HL-60 (cell line): ENCODE measurements around the gene YTHDF1.

Experiments used
- DNase-seq, 2 experiments: peaks; one replicate each; pipeline ENCODE4 v3.0.0-alpha.2; 2010 to 2020; ENCODE audit warnings: low read depth in 1 of 2, low spot score in 1 of 2
- H3K27ac ChIP-seq: fragments of 250-450 bp; sonication (Bioruptor Pico); replicated peaks from 2 replicates; pipeline ENCODE4 v1.5.1; 2020; ENCODE audit warnings: mild to moderate bottlenecking, moderate library complexity
- H3K27me3 ChIP-seq: fragments of 250-450 bp; sonication (Bioruptor Pico); 2 replicates; pipeline ENCODE4 v1.5.1; 2021; ENCODE audit warnings: mild to moderate bottlenecking, moderate library complexity; ENCODE audit not compliant: insufficient read depth, poor library complexity, severe bottlenecking
- H3K4me3 ChIP-seq: replicated peaks from 2 replicates; pipeline ENCODE4 v1.5.1; 2011; ENCODE audit warnings: mild to moderate bottlenecking, control low read depth, low read length; ENCODE audit not compliant: insufficient read depth
- CTCF ChIP-seq: IDR thresholded peaks from one replicate; pipeline ENCODE4 v1.5.1; 2011; ENCODE audit warnings: low read length, control low read depth, inconsistent platforms; ENCODE audit not compliant: insufficient read depth
- GABPA ChIP-seq: IDR thresholded peaks from 2 replicates; pipeline ENCODE4 v1.6.1; 2012; ENCODE audit warnings: low read depth
- POLR2AphosphoS5 ChIP-seq: IDR thresholded peaks from 2 replicates; pipeline ENCODE4 v1.6.1; 2012; ENCODE audit warnings: low read depth
- REST ChIP-seq: IDR thresholded peaks from 2 replicates; pipeline ENCODE4 v1.6.1; 2012; ENCODE audit warnings: low read depth; ENCODE audit not compliant: insufficient replicate concordance
- SPI1 ChIP-seq: IDR thresholded peaks from 2 replicates; pipeline ENCODE4 v1.6.1; 2012; ENCODE audit warnings: low read depth, mild to moderate bottlenecking, borderline replicate concordance

The YTHDF1 gene

GRCh38 chr20:63177785-63178445 lies 38.0 kb downstream of the YTHDF1 start:
- no peak for DNase-seq
- H3K4me3 ChIP-seq = no peak overlapping the region
- TF ChIP-seq REST (no peak), CTCF (no peak), POLR2AphosphoS5 (no peak), SPI1 (no peak), GABPA (no peak)
- peaks cover 66% of the 10 kb centered on the region for H3K27me3 ChIP-seq
- no peak overlapping the region for H3K27ac ChIP-seq

- no peak for DNase-seq
- Histone ChIP-seq H3K4me3 (no peak overlapping the region), H3K27ac (no peak overlapping the region), H3K27me3 (peaks cover 67% of the 10 kb centered on the region)
- no peak for TF ChIP-seq POLR2AphosphoS5
- TF ChIP-seq REST = peak; percentile 50
These were observed 38.7 kb downstream of the YTHDF1 start for GRCh38 chr20:63177134-63177784.

GRCh38 chr20:63176427-63177133 lies 39.4 kb downstream of the YTHDF1 start:
- Histone ChIP-seq H3K4me3 (no peak overlapping the region), H3K27ac (no peak overlapping the region), H3K27me3 (peaks cover 69% of the 10 kb centered on the region)
- TF ChIP-seq GABPA (no peak), REST (no peak), POLR2AphosphoS5 (no peak), CTCF (no peak), SPI1 (no peak)
- no peak for DNase-seq
